Neural progenitor cell (in vitro differentiated cells): ENCODE measurements around the gene CCDC185. TPM values are rescaled to one million over a fixed set of nuclear protein-coding genes. Genes with fewer than 3 reads are reported as not detected.

Source experiments
- DNase-seq: peaks from one replicate; pipeline ENCODE4 v3.0.0-alpha.2; 2016; ENCODE audit warnings: low spot score
- H2AFZ ChIP-seq: fragments of 200-600 bp; sonication (generic); replicated peaks from 2 replicates; pipeline ENCODE4 v1.6.1; 2016; ENCODE audit warnings: antibody characterized with exemption
- H3F3A ChIP-seq: fragments of 200-600 bp; sonication (generic); 2 replicates; pipeline ENCODE4 v1.6.1; 2016; ENCODE audit warnings: antibody characterized with exemption, low read depth
- H3K27ac ChIP-seq: fragments of 200-600 bp; sonication (generic); 2 replicates; pipeline ENCODE4 v1.5.1; 2016; ENCODE audit warnings: mild to moderate bottlenecking
- H3K27me3 ChIP-seq: fragments of 200-600 bp; sonication (generic); 2 replicates; pipeline ENCODE4 v1.6.1; 2016; ENCODE audit warnings: mild to moderate bottlenecking, moderate library complexity
- H3K36me3 ChIP-seq: fragments of 200-600 bp; sonication (generic); 2 replicates; pipeline ENCODE4 v1.5.1; 2016
- H3K4me1 ChIP-seq: fragments of 200-600 bp; sonication (generic); 2 replicates; pipeline ENCODE4 v1.6.1; 2016; ENCODE audit warnings: mixed run types
- H3K4me2 ChIP-seq: fragments of 200-600 bp; sonication (generic); 2 replicates; pipeline ENCODE4 v1.6.1; 2016
- H3K4me3 ChIP-seq: fragments of 200-600 bp; sonication (generic); 2 replicates; pipeline ENCODE4 v1.5.1; 2016
- H3K79me2 ChIP-seq: fragments of 200-600 bp; sonication (generic); 2 replicates; pipeline ENCODE4 v1.6.1; 2016; ENCODE audit warnings: low read depth
- H3K9ac ChIP-seq: fragments of 200-600 bp; sonication (generic); 2 replicates; pipeline ENCODE4 v1.6.1; 2016
- H3K9me3 ChIP-seq: fragments of 200-600 bp; sonication (generic); 2 replicates; pipeline ENCODE4 v1.5.1; 2016; ENCODE audit warnings: low read depth
- H4K20me1 ChIP-seq: fragments of 200-600 bp; sonication (generic); 2 replicates; pipeline ENCODE4 v1.6.1; 2016; ENCODE audit warnings: low read depth
- H3K27ac Mint-ChIP-seq: 3 replicates; pipeline ENCODE4 v1.8.0; 2021; ENCODE audit warnings: mixed read lengths
- H3K27me3 Mint-ChIP-seq: 2 replicates; pipeline ENCODE4 v1.8.0; 2022; ENCODE audit warnings: low read depth, mild to moderate bottlenecking, inconsistent platforms, moderate library complexity, mixed read lengths; ENCODE audit not compliant: insufficient read depth
- H3K36me3 Mint-ChIP-seq: 3 replicates; pipeline ENCODE4 v1.8.0; 2021; ENCODE audit warnings: mixed read lengths
- H3K4me1 Mint-ChIP-seq: 3 replicates; pipeline ENCODE4 v1.8.0; 2021; ENCODE audit warnings: mixed read lengths
- H3K4me3 Mint-ChIP-seq: 3 replicates; pipeline ENCODE4 v1.8.0; 2021; ENCODE audit warnings: mild to moderate bottlenecking, moderate library complexity, mixed read lengths
- H3K9me3 Mint-ChIP-seq: 3 replicates; pipeline ENCODE4 v1.8.0; 2020; ENCODE audit warnings: mixed read lengths
- EZH2 ChIP-seq: fragments of 200-600 bp; sonication (generic); IDR thresholded peaks from 2 replicates; pipeline ENCODE4 v1.6.1; 2017; ENCODE audit warnings: antibody characterized with exemption, mild to moderate bottlenecking, moderate library complexity
- EZH2phosphoT487 ChIP-seq: fragments of 200-600 bp; sonication (generic); IDR thresholded peaks from 2 replicates; pipeline ENCODE4 v1.6.1; 2017; ENCODE audit warnings: antibody characterized with exemption
- total RNA-seq: library from RNA; depleted of rRNA; stranded (reverse); fragments of >200 nt; gene quantifications from 2 replicates; pipeline ENCODE4 v1.2.3, GENCODE V29; 2015; ENCODE audit warnings: low replicate concordance
- TF ChIP-seq, protein P1 (sequence below): fragments of 200-600 bp; sonication (generic); IDR thresholded peaks from 2 replicates; pipeline ENCODE4 v1.5.1; 2017; ENCODE audit warnings: antibody characterized with exemption, mild to moderate bottlenecking

Gene CCDC185
- total RNA-seq, 1 donor from 2014 or later: not detected

DNA sequence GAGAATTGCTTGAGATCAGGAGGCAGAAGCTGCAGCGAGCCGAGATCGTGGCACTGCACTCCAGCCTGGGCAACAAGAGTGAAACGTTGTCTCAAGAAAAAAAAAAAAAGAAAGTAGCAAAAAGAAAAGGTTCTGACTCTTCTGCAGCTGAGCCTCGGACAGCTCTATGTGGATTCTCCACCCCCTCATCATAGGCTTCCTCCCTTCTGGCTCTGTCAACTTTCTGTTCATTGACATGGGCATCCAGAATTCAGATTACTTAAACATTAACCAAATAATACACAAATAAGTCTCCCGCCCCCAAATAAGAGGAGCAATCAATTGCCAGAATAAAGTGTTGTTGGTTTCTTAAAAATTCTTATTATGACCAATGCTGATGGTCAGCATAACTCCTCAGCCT is 39.3 kb upstream of the CCDC185 start:
- H3K4me2 ChIP-seq: no peak overlapping the region
- Mint-ChIP-seq H3K4me1 (peaks cover 23% of the 10 kb centered on the region), H3K27me3 (peaks cover 5% of the 10 kb centered on the region), H3K9me3 (no peaks in the 10 kb centered on the region), H3K36me3 (no peaks in the 10 kb centered on the region), H3K4me3 (no peak overlapping the region), H3K27ac (no peak overlapping the region)
- H3K36me3 ChIP-seq: no peaks in the 10 kb centered on the region
- H3K79me2 ChIP-seq: no peaks in the 10 kb centered on the region
- no peak overlapping the region for H2AFZ ChIP-seq
- peaks cover 4% of the 10 kb centered on the region for H3K27me3 ChIP-seq
- no peak overlapping the region for H3K27ac ChIP-seq
- no peak for DNase-seq
- H3K4me1 ChIP-seq: peaks cover 24% of the 10 kb centered on the region
- TF ChIP-seq EZH2 (no peak), EZH2phosphoT487 (no peak)
- TF ChIP-seq, protein P1, sequence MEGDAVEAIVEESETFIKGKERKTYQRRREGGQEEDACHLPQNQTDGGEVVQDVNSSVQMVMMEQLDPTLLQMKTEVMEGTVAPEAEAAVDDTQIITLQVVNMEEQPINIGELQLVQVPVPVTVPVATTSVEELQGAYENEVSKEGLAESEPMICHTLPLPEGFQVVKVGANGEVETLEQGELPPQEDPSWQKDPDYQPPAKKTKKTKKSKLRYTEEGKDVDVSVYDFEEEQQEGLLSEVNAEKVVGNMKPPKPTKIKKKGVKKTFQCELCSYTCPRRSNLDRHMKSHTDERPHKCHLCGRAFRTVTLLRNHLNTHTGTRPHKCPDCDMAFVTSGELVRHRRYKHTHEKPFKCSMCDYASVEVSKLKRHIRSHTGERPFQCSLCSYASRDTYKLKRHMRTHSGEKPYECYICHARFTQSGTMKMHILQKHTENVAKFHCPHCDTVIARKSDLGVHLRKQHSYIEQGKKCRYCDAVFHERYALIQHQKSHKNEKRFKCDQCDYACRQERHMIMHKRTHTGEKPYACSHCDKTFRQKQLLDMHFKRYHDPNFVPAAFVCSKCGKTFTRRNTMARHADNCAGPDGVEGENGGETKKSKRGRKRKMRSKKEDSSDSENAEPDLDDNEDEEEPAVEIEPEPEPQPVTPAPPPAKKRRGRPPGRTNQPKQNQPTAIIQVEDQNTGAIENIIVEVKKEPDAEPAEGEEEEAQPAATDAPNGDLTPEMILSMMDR: no peak
- H3K9ac ChIP-seq: no peak overlapping the region
- no peaks in the 10 kb centered on the region for H3F3A ChIP-seq
- H4K20me1 ChIP-seq: no peaks in the 10 kb centered on the region
- no peaks in the 10 kb centered on the region for H3K9me3 ChIP-seq
- no peak overlapping the region for H3K4me3 ChIP-seq

- Mint-ChIP-seq H3K27me3 (peaks cover 11% of the 10 kb centered on the region), H3K27ac (no peak overlapping the region), H3K9me3 (no peaks in the 10 kb centered on the region), H3K4me3 (no peak overlapping the region), H3K36me3 (no peaks in the 10 kb centered on the region), H3K4me1 (peaks cover 23% of the 10 kb centered on the region)
- no peak for DNase-seq
- Histone ChIP-seq H2AFZ (no peak overlapping the region), H3K9me3 (no peaks in the 10 kb centered on the region), H3K4me2 (no peak overlapping the region), H3F3A (no peaks in the 10 kb centered on the region), H4K20me1 (no peaks in the 10 kb centered on the region), H3K27me3 (peaks cover 21% of the 10 kb centered on the region), H3K4me1 (peaks cover 24% of the 10 kb centered on the region), H3K36me3 (no peaks in the 10 kb centered on the region), H3K79me2 (no peaks in the 10 kb centered on the region), H3K4me3 (no peak overlapping the region), H3K27ac (no peak overlapping the region), H3K9ac (no peak overlapping the region)
- TF ChIP-seq, protein P1: no peak
- no peak for TF ChIP-seq EZH2phosphoT487
- no peak for TF ChIP-seq EZH2
Measured at GRCh38 chr1:223355699-223356098, 37.5 kb upstream of the CCDC185 start.

DNA sequence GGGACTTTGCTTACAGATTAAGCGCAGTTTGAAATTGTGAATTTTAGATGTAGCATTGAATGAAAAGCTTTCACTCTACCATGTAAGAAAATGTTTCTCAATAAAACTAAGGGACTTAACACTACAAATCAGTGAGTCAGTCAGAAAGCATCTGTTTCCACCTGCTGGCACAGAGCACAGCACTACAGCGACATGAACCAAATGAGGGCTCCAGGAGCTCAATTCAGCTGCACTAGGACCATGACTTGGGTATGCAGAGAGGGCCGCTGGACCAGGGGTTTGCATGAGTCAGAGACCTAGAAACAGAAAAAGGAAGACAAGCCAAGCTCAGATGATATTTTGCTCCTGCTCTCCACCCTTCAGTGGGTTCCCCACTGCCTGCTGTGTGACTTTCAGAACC is 34.4 kb upstream of the CCDC185 start:
- H3K9ac ChIP-seq: no peak overlapping the region
- H3K4me2 ChIP-seq: no peak overlapping the region
- no peaks in the 10 kb centered on the region for H3K36me3 ChIP-seq
- peaks cover 14% of the 10 kb centered on the region for H3F3A ChIP-seq
- Mint-ChIP-seq H3K27ac (no peak overlapping the region), H3K36me3 (no peaks in the 10 kb centered on the region), H3K9me3 (no peaks in the 10 kb centered on the region), H3K4me1 (peaks cover 19% of the 10 kb centered on the region), H3K4me3 (no peak overlapping the region), H3K27me3 (peaks cover 20% of the 10 kb centered on the region)
- no peak overlapping the region for H3K4me3 ChIP-seq
- no peak overlapping the region for H3K27ac ChIP-seq
- peak; percentile 24 for DNase-seq
- peaks cover 53% of the 10 kb centered on the region for H3K27me3 ChIP-seq
- H3K4me1 ChIP-seq: peaks cover 15% of the 10 kb centered on the region
- TF ChIP-seq EZH2 (no peak), EZH2phosphoT487 (no peak)
- TF ChIP-seq, protein P1: no peak
- no peaks in the 10 kb centered on the region for H4K20me1 ChIP-seq
- no peaks in the 10 kb centered on the region for H3K79me2 ChIP-seq
- no peaks in the 10 kb centered on the region for H3K9me3 ChIP-seq
- no peak overlapping the region for H2AFZ ChIP-seq
